MCF 10A (cell line): ENCODE results near the gene ASTN2. TPM values are rescaled to one million over a fixed set of nuclear protein-coding genes. Genes with fewer than 3 reads are reported as not detected.

Experiments
- BruUV-seq: library from RNA; stranded (reverse); fragments of 400-500 nt; replicated peaks from 2 replicates; lab custom pipeline; 2021; lab: Mats Ljungman, UMichigan
- CTCF ChIA-PET: fragments of 300-600 bp; sonication (Branson Sonifier 250); formaldehyde crosslinking; extraction: SDS; loops from one replicate; lab custom pipeline; 2021; ENCODE audit warnings: antibody characterized with exemption, inconsistent platforms; lab: Yijun Ruan, JAX
- POLR2A ChIA-PET: fragments of 300-600, 350-650 bp; sonication (Branson Sonifier 250); formaldehyde crosslinking; extraction: SDS; loops from one replicate; lab custom pipeline; 2020; ENCODE audit warnings: antibody characterized with exemption, inconsistent platforms; lab: Yijun Ruan, JAX
- DNase-seq: peaks from one replicate; pipeline ENCODE4 v3.0.0-alpha.2; 2018; ENCODE audit not compliant: unreplicated experiment
- H3K27ac Mint-ChIP-seq: one replicate; pipeline ENCODE4 v1.8.0; 2022; ENCODE audit warnings: mild to moderate bottlenecking, low read depth, mixed read lengths; ENCODE audit not compliant: unreplicated experiment
- H3K27me3 Mint-ChIP-seq: one replicate; pipeline ENCODE4 v1.8.0; 2022; ENCODE audit warnings: mixed read lengths; ENCODE audit not compliant: insufficient read depth, unreplicated experiment
- H3K36me3 Mint-ChIP-seq: one replicate; pipeline ENCODE4 v1.8.0; 2022; ENCODE audit warnings: mild to moderate bottlenecking, moderate library complexity, mixed read lengths; ENCODE audit not compliant: insufficient read depth, unreplicated experiment
- H3K4me1 Mint-ChIP-seq: one replicate; pipeline ENCODE4 v1.8.0; 2022; ENCODE audit warnings: mixed read lengths; ENCODE audit not compliant: insufficient read depth, unreplicated experiment
- H3K4me3 Mint-ChIP-seq: one replicate; pipeline ENCODE4 v1.8.0; 2022; ENCODE audit warnings: mild to moderate bottlenecking, moderate library complexity, mixed read lengths; ENCODE audit not compliant: unreplicated experiment
- H3K9me3 Mint-ChIP-seq: one replicate; pipeline ENCODE4 v1.8.0; 2022; ENCODE audit warnings: mixed read lengths; ENCODE audit not compliant: unreplicated experiment
- intact Hi-C: fragments of 100-400 bp; cut with micrococcal nuclease; formaldehyde crosslinking; loops from 2 replicates; pipeline ENCODE4 v1.14.1; 2022
- total RNA-seq: library from RNA; stranded (reverse); gene quantifications from 2 replicates; pipeline ENCODE4 v1.2.3, GENCODE V29; 2022
- TF ChIP-seq, protein P1 (sequence below): fragments of 200-600 bp; IDR thresholded peaks from one replicate; pipeline ENCODE4 v1.8.0; 2022; ENCODE audit warnings: antibody characterized with exemption, mild to moderate bottlenecking; ENCODE audit not compliant: unreplicated experiment

Gene ASTN2
- total RNA-seq, 1 experiment from 2014 or later: 1.8 TPM

DNA sequence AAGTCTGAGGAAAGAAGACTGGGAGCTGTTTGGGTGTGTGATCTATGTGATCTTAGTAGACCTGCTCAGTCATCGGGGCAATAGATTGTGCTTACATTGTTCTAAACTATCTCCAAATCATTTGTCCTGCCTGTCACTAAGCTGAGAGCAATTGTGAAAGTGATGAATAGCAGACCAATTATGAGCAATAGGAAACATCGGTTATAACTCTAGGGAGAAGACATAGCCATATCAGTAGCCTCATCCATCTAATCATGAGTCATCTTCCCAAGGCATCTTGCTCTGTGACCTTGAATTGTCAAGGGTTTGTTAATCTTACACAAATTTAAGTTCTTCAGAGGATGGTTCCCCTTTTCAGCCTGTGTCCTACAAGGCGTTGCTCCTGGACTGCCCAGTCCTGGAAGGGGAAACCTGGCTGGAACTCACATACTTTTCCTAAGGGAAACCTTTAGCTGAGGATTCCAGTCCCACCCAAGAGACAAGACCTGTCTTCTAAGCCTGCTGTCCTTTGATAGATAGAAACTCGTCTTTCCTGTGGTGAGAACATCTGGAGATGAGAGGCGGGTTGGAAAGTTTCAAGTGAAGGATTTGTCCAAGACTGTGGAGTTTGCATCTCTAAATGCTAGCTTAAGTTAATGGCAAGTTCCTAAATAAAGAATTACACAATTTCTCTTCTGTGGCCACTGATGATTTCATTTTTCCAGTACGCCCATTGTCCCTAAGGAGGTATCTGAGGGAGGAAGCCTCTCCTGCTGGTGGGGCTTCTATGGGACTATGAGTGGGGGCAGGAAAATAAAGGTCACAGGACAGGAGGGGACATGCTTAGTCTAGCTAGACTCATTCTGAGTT, 781.6 kb downstream of the ASTN2 start:
- Mint-ChIP-seq H3K4me1 (no peaks in the 10 kb centered on the region), H3K27ac (no peak overlapping the region), H3K27me3 (no peaks in the 10 kb centered on the region), H3K36me3 (no peaks in the 10 kb centered on the region), H3K4me3 (no peak overlapping the region), H3K9me3 (no peaks in the 10 kb centered on the region)
- no peak for DNase-seq
- CTCF ChIA-PET: interaction anchor here (1.0 kb wide), 1 partner anchor 13 kb away, joined by 4 read pairs; no protein-coding TSS in a partner anchor
- intact Hi-C loops: no loop called here
- TF ChIP-seq, protein P1, sequence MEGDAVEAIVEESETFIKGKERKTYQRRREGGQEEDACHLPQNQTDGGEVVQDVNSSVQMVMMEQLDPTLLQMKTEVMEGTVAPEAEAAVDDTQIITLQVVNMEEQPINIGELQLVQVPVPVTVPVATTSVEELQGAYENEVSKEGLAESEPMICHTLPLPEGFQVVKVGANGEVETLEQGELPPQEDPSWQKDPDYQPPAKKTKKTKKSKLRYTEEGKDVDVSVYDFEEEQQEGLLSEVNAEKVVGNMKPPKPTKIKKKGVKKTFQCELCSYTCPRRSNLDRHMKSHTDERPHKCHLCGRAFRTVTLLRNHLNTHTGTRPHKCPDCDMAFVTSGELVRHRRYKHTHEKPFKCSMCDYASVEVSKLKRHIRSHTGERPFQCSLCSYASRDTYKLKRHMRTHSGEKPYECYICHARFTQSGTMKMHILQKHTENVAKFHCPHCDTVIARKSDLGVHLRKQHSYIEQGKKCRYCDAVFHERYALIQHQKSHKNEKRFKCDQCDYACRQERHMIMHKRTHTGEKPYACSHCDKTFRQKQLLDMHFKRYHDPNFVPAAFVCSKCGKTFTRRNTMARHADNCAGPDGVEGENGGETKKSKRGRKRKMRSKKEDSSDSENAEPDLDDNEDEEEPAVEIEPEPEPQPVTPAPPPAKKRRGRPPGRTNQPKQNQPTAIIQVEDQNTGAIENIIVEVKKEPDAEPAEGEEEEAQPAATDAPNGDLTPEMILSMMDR: no peak
- POLR2A ChIA-PET: interaction anchor here (0.6 kb wide), 1 partner anchor 212 kb away, joined by 3 read pairs; no protein-coding TSS in a partner anchor
- BruUV-seq: no TSS peak

DNA sequence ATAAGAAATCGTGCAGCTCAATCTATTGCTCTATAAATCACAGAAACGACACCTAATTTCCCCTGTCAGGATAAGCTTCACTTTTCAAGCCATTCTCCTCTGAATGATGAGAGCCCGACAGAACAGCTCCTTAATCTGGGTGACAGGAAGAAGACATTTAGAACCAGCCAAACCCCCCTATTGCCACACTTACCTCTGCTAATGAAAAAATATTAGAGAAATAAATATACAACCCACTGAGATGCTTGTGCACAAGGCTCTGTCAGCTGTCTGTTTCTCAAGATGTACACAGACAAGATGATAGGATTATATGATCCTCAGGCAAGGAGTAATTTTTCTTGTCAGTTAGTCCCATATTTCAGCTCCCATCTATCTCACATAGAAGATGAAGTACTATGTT, 785.2 kb downstream of the ASTN2 start:
- Mint-ChIP-seq H3K36me3 (no peaks in the 10 kb centered on the region), H3K4me1 (no peaks in the 10 kb centered on the region), H3K27ac (no peak overlapping the region), H3K27me3 (no peaks in the 10 kb centered on the region), H3K9me3 (no peaks in the 10 kb centered on the region), H3K4me3 (no peak overlapping the region)
- TF ChIP-seq, protein P1: no peak
- ChIA-PET POLR2A (no interaction called here), CTCF (no interaction called here)
- no TSS peak for BruUV-seq
- no peak for DNase-seq
- intact Hi-C loops: no loop called here

DNA sequence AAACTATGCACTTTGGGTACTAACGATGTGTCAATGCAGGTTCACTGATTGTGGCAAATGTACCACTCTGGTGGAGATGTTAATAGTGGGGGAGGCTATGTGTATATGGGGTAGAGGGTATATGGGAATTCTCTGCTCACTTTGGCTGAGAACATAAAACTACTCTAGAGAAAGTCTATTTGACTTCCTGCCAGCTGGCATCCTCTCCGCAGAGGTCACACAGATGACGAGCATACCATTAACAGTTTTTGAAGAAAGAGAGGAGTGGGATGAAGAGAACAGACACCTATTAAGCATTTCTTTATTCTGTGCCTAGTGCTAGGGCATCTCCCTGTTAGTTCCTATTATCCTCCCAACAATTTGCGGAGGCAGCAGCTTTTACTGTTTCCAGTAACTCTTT, 786.1 kb downstream of the ASTN2 start:
- POLR2A ChIA-PET: no interaction called here
- Mint-ChIP-seq H3K4me3 (no peak overlapping the region), H3K27ac (no peak overlapping the region), H3K36me3 (no peaks in the 10 kb centered on the region), H3K27me3 (no peaks in the 10 kb centered on the region), H3K4me1 (no peaks in the 10 kb centered on the region), H3K9me3 (no peaks in the 10 kb centered on the region)
- TF ChIP-seq, protein P1: no peak
- no TSS peak for BruUV-seq
- CTCF ChIA-PET: interaction anchor here (0.6 kb wide), 1 partner anchor 1031 kb away, joined by 3 read pairs; no protein-coding TSS in a partner anchor
- DNase-seq: no peak
- intact Hi-C loops: no loop called here

DNA sequence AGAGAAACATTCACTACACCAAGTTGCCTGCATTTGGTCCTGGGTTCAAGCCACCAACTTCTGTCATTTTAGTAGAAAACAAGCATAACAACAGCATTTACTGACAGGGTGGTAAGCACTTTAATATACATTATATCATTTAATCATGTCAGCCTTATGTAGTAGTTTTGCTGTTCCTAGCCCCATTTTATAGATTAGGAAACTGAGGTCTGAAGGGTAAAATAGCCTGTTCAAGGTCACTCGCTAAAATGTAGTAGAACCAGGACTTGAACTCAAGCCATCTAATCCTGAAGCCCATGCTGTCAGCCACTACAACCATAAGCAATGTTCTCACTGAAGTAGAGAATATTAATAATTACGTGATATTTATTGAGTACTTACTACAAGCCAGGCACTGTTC, 787.4 kb downstream of the ASTN2 start:
- CTCF ChIA-PET: interaction anchor here (0.7 kb wide), 1 partner anchor 56 kb away, joined by 4 read pairs; no protein-coding TSS in a partner anchor

More for the DNA sequence above, 787.4 kb downstream of the ASTN2 start:
- Mint-ChIP-seq H3K27me3 (no peaks in the 10 kb centered on the region), H3K4me3 (no peak overlapping the region), H3K9me3 (no peaks in the 10 kb centered on the region), H3K4me1 (no peaks in the 10 kb centered on the region), H3K27ac (no peak overlapping the region), H3K36me3 (no peaks in the 10 kb centered on the region)
- DNase-seq: no peak
- no TSS peak for BruUV-seq
- TF ChIP-seq, protein P1: no peak
- intact Hi-C loops: no loop called here
- POLR2A ChIA-PET: interaction anchor here (0.6 kb wide), 1 partner anchor 22 kb away, joined by 3 read pairs; no protein-coding TSS in a partner anchor
